ENCODE data around the gene TP53I11. TPM values are rescaled to one million over a fixed set of nuclear protein-coding genes. Genes with fewer than 3 reads are reported as not detected.

TP53I11 gene
- total RNA-seq, 6 experiments from 2014 or later: 1.1 to 2.9 (median 1.8) TPM

DNA sequence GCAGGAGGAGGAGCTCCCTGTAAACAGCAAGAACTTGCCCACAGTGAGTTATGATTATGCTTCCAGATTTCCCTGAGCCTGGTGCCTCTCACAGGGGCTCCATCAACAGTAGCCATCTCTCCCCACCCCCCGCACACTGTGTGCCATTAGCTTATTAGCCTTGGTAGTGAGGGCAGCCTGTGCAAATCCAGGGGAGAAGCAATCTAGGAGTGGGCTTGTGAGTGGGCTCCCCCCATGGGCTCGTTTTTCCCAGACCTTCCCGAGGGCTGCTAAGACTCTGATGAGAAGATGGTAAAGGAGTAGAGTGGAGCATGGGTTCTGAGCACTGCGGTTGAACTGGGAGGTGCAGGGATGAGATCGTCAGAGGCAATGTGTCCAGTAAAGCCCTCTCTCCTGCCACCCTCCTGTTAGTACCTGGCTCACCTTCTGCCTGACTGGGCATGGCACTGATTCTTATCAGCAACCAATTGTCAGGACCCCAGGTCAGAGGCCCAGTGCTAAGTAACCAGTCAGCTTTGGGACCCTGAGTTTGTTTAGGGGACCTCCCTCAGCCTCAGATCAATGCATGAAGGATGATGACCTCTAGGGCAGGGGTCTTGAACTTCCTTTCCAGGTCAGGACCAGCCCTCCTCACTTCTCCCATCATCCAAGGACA is 38.4 kb upstream of the TP53I11 start:
- no peaks in the 10 kb centered on the region for H3K4me1 Mint-ChIP-seq (ENCODE audit: low read depth)
- H3K27ac Mint-ChIP-seq: no peak overlapping the region
- peaks cover 60% of the 10 kb centered on the region for H3K27me3 Mint-ChIP-seq (ENCODE audit: insufficient read depth)
- H3K36me3 Mint-ChIP-seq (ENCODE audit: low read depth): no peaks in the 10 kb centered on the region
- no peak for DNase-seq
- no peaks in the 10 kb centered on the region for H3K9me3 Mint-ChIP-seq
- TF ChIP-seq, protein P1, sequence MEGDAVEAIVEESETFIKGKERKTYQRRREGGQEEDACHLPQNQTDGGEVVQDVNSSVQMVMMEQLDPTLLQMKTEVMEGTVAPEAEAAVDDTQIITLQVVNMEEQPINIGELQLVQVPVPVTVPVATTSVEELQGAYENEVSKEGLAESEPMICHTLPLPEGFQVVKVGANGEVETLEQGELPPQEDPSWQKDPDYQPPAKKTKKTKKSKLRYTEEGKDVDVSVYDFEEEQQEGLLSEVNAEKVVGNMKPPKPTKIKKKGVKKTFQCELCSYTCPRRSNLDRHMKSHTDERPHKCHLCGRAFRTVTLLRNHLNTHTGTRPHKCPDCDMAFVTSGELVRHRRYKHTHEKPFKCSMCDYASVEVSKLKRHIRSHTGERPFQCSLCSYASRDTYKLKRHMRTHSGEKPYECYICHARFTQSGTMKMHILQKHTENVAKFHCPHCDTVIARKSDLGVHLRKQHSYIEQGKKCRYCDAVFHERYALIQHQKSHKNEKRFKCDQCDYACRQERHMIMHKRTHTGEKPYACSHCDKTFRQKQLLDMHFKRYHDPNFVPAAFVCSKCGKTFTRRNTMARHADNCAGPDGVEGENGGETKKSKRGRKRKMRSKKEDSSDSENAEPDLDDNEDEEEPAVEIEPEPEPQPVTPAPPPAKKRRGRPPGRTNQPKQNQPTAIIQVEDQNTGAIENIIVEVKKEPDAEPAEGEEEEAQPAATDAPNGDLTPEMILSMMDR (IDR thresholded peaks at IDR 0.05): no peak
- H3K4me3 Mint-ChIP-seq: no peak overlapping the region

DNA sequence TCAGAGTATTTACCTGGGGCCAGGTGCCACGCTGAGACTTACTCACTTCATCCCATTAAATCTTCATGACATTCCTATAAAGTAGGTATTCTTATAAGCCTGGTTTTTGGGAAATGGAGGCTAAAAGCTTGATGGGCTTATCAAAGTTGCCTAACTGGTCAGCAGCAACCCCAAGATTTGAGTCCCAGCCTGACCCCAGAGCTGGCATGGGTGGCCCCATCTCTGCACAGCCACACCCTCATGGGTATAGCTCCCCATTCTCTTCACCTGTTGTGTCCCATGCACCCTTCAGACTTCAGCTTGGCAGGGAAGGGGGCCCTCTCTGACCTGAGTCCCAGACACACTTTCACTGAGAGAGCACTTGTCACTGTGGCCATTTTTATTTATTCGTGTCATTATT is 37.4 kb upstream of the TP53I11 start:
- no peak for DNase-seq
- Mint-ChIP-seq H3K36me3 (ENCODE audit: low read depth) (no peaks in the 10 kb centered on the region), H3K4me1 (ENCODE audit: low read depth) (no peaks in the 10 kb centered on the region), H3K27me3 (ENCODE audit: insufficient read depth) (peaks cover 54% of the 10 kb centered on the region), H3K4me3 (no peak overlapping the region), H3K27ac (no peak overlapping the region), H3K9me3 (no peaks in the 10 kb centered on the region)
- TF ChIP-seq, protein P1 (IDR thresholded peaks at IDR 0.05): no peak

DNA sequence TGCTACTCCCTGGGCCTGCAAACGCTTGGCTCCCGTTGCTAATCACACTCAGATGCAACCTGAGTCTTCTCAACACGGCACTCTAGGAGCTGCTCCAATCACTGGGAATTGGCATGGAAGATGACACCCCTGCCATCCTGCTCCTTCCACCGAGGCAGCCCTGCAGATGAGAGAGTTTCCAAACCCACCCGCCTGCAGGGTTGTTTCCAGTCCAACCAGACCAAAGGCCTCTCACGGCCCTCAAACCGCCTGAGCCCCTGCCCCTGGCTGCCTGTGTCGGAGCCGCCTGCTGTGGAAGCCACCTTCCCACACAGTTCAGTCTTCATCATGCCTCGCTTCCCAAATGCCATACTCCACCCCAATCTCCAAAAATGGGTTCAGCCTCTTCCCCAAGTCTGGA is 36.8 kb upstream of the TP53I11 start:
- TF ChIP-seq, protein P1 (IDR thresholded peaks at IDR 0.05): no peak
- no peak overlapping the region for H3K4me3 Mint-ChIP-seq
- DNase-seq: no peak
- H3K4me1 Mint-ChIP-seq (ENCODE audit: low read depth): no peaks in the 10 kb centered on the region
- no peaks in the 10 kb centered on the region for H3K36me3 Mint-ChIP-seq (ENCODE audit: low read depth)
- peaks cover 56% of the 10 kb centered on the region for H3K27me3 Mint-ChIP-seq (ENCODE audit: insufficient read depth)
- H3K9me3 Mint-ChIP-seq: no peaks in the 10 kb centered on the region
- H3K27ac Mint-ChIP-seq: no peak overlapping the region

DNA sequence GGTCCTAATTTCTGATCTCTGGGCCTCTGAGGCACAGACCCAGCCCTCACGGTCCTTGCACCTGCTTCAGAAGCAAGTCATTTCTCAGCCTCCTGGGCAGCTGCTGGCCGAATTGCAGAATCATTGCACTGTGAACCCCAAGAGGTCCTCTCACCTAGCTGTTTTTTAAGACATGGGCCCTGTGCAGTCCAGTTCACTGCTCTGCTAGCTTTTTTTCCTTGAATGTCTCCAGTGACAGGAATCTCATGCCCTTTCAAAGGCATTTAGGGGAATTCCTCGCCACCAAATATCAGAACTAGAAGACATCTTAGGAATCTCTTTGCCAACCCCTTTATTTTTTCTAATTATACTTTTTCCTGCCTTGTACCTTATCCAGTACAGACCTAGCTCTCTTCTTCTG is 35.6 kb upstream of the TP53I11 start:
- DNase-seq: no peak
- TF ChIP-seq, protein P1 (IDR thresholded peaks at IDR 0.05): no peak
- no peak overlapping the region for H3K27ac Mint-ChIP-seq
- H3K27me3 Mint-ChIP-seq (ENCODE audit: insufficient read depth): peaks cover 59% of the 10 kb centered on the region
- H3K4me3 Mint-ChIP-seq: no peak overlapping the region
- H3K36me3 Mint-ChIP-seq (ENCODE audit: low read depth): no peaks in the 10 kb centered on the region
- H3K4me1 Mint-ChIP-seq (ENCODE audit: low read depth): no peaks in the 10 kb centered on the region
- H3K9me3 Mint-ChIP-seq: no peaks in the 10 kb centered on the region

DNA sequence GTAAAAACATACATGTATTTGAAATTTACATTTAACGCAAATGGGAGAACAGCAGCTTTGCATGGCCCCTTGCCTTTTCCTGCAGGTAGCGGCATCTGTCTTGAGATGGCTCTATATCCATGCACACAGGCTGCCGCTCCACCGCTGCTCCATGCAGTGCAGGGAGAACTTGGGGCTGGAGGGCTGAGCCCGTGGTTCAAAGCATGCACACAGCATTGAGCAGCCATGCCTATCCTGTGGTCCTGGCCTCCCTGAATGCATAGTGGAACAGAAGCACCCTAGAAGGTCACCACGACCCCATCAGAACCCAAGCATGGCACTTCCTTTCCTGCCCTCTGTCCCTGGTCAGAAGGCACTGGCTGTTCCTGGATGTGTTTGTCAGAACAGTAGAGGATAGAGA is 35.0 kb upstream of the TP53I11 start:
- no peak overlapping the region for H3K27ac Mint-ChIP-seq
- TF ChIP-seq, protein P1 (IDR thresholded peaks at IDR 0.05): no peak
- H3K9me3 Mint-ChIP-seq: no peaks in the 10 kb centered on the region
- no peak for DNase-seq
- no peak overlapping the region for H3K4me3 Mint-ChIP-seq
- H3K4me1 Mint-ChIP-seq (ENCODE audit: low read depth): no peaks in the 10 kb centered on the region
- no peaks in the 10 kb centered on the region for H3K36me3 Mint-ChIP-seq (ENCODE audit: low read depth)
- H3K27me3 Mint-ChIP-seq (ENCODE audit: insufficient read depth): peaks cover 59% of the 10 kb centered on the region

Measured in HFFc6 (cell line).